ENCODE measurements around the gene MPDU1. TPM values are rescaled to one million over a fixed set of nuclear protein-coding genes. Genes with fewer than 3 reads are reported as not detected.

MPDU1 gene
- polyA plus RNA-seq, 1 donor (not counting 4 experiments of a cell fraction or from before 2014, with no cell fraction given): 57.8 TPM

GRCh38 chr17:7557775-7558543 is 25.7 kb upstream of the MPDU1 start:
- Histone ChIP-seq H3K9me3 (ENCODE audit: control insufficient read depth, low read depth, low read length) (no peaks in the 10 kb centered on the region), H4K20me1 (ENCODE audit: control insufficient read depth, extremely low read depth, insufficient read depth, low read length) (no peaks in the 10 kb centered on the region), H3K9me1 (ENCODE audit: control insufficient read depth, extremely low read depth, insufficient read depth, low read length) (no peaks in the 10 kb centered on the region), H3K36me3 (ENCODE audit: control insufficient read depth in 2 of 2, extremely low read depth in 1 of 2, insufficient read depth in 2 of 2, low read length in 2 of 2) (no peaks in the 10 kb centered on the region), H3K4me2 (ENCODE audit: control insufficient read depth, extremely low read depth, insufficient read depth, low read depth, low read length) (peak overlapping the region; percentile 84), H2AFZ (ENCODE audit: control insufficient read depth, low read length) (peak overlapping the region; percentile 87), H3K79me2 (ENCODE audit: control insufficient read depth, insufficient read depth, low read length) (peaks cover 11% of the 10 kb centered on the region), H3K9ac (ENCODE audit: control insufficient read depth, extremely low read depth, insufficient read depth, low read length) (peak overlapping the region; percentile 75), H3K4me3 (ENCODE audit: control insufficient read depth in 2 of 3, extremely low read depth in 1 of 3, insufficient read depth in 2 of 3, low read depth in 1 of 3, low read length in 3 of 3) (peak overlapping the region; percentile 12 to 50 (median 29)), H3K27ac (ENCODE audit: control insufficient read depth, insufficient read depth, low read length) (peak overlapping the region; percentile 49), H3K4me1 (ENCODE audit: control insufficient read depth, extremely low read depth, insufficient read depth, low read length) (peaks cover 37% of the 10 kb centered on the region), H3K27me3 (ENCODE audit: control insufficient read depth, extremely low read depth, insufficient read depth, low read length) (no peaks in the 10 kb centered on the region)
- dilution Hi-C loops (cut with MboI; ENCODE audit: extremely low pct_ligation_motif_present, low sequenced_read_pairs): no loop called here
- FAIRE-seq: peak; percentile 44
- no peak for DNase-seq (ENCODE audit: low read depth, low spot score)
- TF ChIP-seq EZH2 (IDR thresholded peaks at IDR 0.05; ENCODE audit: low read length): no peak
- no peak for TF ChIP-seq CTCF (optimal IDR thresholded peaks at IDR 0.05 in 1 of 3, IDR thresholded peaks at IDR 0.05 in 1 of 3, conservative IDR thresholded peaks at IDR 0.05 in 1 of 3; ENCODE audit: extremely low read depth in 1 of 3, insufficient read depth in 2 of 3, low read length in 3 of 3)

- Histone ChIP-seq H3K36me3 (ENCODE audit: control insufficient read depth in 2 of 2, extremely low read depth in 1 of 2, insufficient read depth in 2 of 2, low read length in 2 of 2) (no peaks in the 10 kb centered on the region), H3K4me3 (ENCODE audit: control insufficient read depth in 2 of 3, extremely low read depth in 1 of 3, insufficient read depth in 2 of 3, low read depth in 1 of 3, low read length in 3 of 3) (peak within 1 kb of the TSS; percentile 12 to 50 (median 29)), H3K4me2 (ENCODE audit: control insufficient read depth, extremely low read depth, insufficient read depth, low read depth, low read length) (peak within 1 kb of the TSS; percentile 84), H3K9me3 (ENCODE audit: control insufficient read depth, low read depth, low read length) (no peaks in the 10 kb centered on the region), H2AFZ (ENCODE audit: control insufficient read depth, low read length) (peak within 1 kb of the TSS; percentile 87), H3K9me1 (ENCODE audit: control insufficient read depth, extremely low read depth, insufficient read depth, low read length) (no peaks in the 10 kb centered on the region), H3K27me3 (ENCODE audit: control insufficient read depth, extremely low read depth, insufficient read depth, low read length) (no peaks in the 10 kb centered on the region), H3K9ac (ENCODE audit: control insufficient read depth, extremely low read depth, insufficient read depth, low read length) (peak within 1 kb of the TSS; percentile 75), H4K20me1 (ENCODE audit: control insufficient read depth, extremely low read depth, insufficient read depth, low read length) (no peaks in the 10 kb centered on the region), H3K4me1 (ENCODE audit: control insufficient read depth, extremely low read depth, insufficient read depth, low read length) (peaks cover 39% of the 10 kb centered on the region), H3K27ac (ENCODE audit: control insufficient read depth, insufficient read depth, low read length) (peak within 1 kb of the TSS; percentile 49), H3K79me2 (ENCODE audit: control insufficient read depth, insufficient read depth, low read length) (peaks cover 19% of the 10 kb centered on the region)
- dilution Hi-C loops (cut with MboI; ENCODE audit: extremely low pct_ligation_motif_present, low sequenced_read_pairs): no loop called here
- TF ChIP-seq CTCF (optimal IDR thresholded peaks at IDR 0.05 in 1 of 3, IDR thresholded peaks at IDR 0.05 in 1 of 3, conservative IDR thresholded peaks at IDR 0.05 in 1 of 3; ENCODE audit: extremely low read depth in 1 of 3, insufficient read depth in 2 of 3, low read length in 3 of 3) (no peak), EZH2 (IDR thresholded peaks at IDR 0.05; ENCODE audit: low read length) (no peak)
- DNase-seq (ENCODE audit: low read depth, low spot score): no peak
- FAIRE-seq: no peak
Observed at GRCh38 chr17:7558544-7559319, 24.9 kb upstream of the MPDU1 start, which contains the start of gene TNFSF13. TSS of gene TNFSF13 (plus strand) at chr17:7558750. CDS start at chr17:7559040, 290 bp downstream.

All from keratinocyte (primary cell).